GM19240 (cell line): ENCODE measurements around the gene CITED4.
A peak's percentile ranks its signal among the peaks of the same experiment; 100 is the strongest.

Source experiments
- DNase-seq: peaks from one replicate; pipeline ENCODE4 v3.0.0; 2011; ENCODE audit warnings: low spot score; ENCODE audit not compliant: insufficient read length

CITED4 gene

DNA sequence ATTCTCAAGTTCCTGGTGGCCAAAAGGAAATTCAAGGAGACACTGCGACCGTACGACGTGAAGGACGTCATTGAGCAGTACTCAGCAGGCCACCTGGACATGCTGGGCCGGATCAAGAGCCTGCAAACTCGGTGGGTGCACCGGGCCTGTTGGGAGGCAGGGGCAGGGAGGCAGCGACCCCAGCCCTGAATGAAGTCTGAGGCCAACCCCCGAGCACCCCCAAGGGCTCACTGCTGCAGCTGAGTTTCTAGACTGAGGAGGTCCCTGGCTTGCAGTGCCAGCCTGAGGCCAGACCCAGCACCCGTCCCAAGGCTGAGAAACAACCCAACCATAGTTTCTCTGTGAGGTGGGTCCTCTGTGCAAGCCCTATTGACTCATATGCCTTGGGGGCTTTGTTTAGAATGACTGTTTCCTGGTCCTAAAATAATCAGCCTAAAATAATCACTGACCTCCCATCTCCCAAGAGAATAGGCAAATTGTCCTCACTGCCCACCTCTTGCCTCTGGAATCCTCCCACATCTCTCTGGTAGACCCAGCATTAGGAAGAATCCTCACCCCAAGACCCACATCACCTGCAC, 27.1 kb downstream of the CITED4 start:
- DNase-seq: no peak

DNA sequence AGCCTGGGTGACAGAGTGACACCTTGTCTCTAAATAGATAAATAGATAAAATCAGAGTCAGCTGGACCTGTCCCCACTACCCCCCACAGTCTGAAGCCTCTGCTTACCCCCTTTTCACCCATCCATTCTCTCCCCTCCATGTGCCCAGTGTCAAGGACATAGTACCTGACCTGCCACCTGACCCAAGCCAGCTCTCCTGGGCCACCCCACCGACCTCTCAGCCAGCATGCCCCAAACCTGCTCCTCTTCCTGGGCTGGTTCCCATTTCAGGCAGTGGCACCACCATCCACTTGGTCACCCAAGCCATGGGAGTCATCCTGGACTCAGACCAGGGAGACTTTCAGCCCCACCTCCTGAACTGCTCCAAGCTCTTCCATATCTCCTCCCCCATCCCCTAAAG, 28.2 kb downstream of the CITED4 start:
- no peak for DNase-seq

DNA sequence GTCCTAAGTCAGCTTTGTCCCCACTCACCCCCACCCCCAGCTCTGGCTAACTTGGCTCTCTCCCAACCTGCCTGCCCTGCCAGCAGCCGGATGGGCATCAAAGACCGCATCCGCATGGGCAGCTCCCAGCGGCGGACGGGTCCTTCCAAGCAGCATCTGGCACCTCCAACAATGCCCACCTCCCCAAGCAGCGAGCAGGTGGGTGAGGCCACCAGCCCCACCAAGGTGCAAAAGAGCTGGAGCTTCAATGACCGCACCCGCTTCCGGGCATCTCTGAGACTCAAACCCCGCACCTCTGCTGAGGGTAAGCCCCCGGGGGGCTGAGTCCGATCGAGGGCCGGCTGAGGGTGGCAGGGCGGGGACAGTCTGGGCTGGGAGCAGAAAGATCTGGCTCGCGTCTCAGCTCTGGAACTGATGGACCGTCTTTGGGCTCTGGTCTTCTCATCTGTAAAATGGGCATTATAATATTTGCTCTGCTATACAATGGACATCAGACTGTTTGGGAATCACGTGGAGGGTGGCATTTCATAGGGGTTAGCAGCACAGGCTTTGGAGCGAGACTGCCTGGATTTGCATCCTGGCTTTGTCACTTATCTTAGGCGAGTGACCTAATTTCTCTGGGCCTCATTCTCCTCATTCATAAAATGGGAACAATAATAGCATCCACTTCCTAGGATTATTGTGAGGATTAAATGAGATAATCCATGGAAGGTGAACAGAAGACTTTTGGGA, 31.0 kb downstream of the CITED4 start:
- no peak for DNase-seq

DNA sequence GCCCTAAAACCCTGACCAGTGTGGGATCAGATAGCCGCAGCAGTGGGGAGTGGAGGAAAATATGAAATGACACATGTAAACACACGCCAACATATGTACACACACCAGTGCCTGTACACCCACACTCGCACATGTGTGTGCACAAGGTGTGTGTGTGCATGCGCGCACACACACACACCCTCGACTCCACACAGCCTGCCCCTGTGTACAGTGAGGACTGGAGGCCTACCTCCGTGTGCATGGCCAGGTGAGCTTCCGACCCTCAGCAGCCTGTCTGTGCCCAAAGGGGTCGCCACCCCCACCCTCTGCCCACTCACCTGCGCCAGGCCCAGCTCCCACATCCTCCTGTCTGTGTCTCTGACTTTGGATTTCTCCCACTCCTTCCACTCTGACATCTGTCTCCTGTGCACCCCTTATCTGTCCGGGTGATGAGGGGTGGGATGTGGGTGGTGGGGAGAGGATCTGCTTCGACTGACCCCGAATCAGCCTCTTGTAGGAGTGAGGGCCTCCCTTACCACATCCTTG, 31.7 kb downstream of the CITED4 start:
- no peak for DNase-seq

DNA sequence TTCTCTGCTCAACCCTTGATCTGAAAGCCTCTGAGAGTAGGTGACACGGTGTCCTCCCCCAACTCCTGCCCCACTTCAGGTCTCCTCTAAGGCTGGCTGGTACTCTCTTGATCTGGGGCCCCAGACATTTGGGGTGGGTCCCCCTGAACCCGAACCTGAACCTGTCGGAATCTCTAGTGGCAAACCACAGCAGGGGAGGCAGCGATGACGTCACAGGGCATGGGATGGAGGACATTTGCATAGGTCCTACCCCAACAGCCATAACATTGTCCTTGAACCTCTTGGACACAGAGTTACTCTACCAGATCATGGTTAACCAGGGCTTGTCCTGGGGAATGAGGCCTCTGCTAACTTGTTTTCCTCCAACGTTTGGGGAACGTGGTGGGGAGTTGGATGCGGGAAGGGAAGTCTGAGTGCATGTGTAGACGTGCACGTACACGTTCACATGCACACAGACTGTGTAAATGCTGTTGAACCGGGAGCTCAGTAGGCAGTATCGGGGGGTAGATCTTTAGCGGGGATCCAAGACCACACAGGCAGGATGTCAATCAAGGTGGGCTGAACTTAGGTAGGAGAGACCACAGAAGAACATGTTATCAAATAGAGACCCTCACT, 32.4 kb downstream of the CITED4 start:
- DNase-seq: no peak

DNA sequence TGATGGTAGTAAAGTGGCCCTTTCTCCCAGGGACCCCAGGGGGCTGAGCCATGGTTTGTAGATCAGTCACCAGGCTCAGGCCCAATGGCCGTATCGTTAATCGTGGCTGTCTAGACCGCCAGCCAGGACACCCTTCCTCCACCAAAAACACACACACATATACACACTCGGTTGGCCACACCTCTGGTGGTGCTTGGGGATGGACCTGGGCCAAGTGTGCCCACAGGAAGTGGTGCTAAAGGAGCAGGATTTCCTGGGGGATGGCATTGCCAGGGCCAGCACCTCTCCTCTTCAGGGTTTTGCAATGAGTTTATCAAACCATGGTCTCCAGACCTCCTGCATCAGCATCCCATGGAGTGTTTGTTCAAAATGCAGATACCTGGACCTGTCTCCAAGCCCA, 36.2 kb downstream of the CITED4 start:
- DNase-seq: no peak

DNA sequence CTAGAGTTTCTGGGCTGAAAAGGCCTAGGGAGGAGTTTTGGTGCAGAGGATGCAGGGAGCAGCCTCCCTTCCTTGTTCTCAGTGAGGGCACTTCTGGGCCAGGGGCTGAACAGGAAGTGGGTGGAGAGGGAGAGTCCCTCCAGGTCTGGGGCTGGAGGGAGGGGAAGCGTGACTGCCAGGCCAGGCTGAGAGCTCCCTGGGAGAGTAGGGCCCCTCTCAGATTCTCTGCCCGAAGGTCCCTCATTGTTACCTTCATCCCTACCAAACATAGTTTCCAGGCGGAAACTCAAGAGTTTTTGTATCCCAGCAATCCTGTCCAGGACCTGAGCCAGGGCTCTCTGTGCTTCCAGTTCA, 36.8 kb downstream of the CITED4 start:
- DNase-seq: no peak

DNA sequence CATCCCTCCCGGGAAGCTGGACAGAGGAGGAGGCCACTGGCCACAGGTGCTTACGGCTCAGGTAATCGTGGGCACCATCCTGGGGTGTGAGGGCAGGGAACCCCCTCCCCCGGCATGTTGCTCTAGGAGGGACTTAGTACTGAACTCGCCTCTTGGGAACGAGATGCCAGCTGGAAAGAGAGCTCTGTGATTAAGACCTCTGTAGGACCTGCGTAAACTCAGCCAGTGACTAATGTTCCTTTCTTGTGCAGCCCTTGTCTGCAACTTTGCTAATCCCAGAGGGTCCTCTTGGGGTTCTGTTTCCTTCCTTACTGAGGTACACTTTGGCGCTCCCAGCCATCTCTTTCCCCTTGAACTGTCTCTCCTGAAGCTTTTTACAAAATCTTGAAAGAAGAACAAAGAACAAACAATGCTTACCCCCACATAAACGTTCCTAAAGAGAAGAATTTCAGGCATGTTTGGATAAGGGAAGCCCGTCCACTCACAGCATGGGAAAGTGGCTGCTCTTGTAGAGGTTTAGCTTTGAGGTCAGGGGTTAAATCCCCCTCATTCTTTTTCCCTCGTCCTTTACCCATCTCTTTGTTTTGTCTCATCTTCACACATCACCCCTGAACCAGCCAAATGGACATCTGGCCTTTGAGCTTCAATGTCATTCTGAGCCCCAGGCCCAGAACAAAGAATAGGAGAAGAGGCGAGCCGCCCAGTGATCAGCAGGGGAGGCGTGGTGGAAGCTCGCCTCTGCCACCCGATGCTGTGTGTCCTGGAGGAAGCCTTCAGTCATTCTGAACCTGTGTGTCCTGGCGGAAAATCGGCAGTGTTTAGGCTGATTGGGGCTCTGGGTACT, 37.4 kb downstream of the CITED4 start:
- no peak for DNase-seq

DNA sequence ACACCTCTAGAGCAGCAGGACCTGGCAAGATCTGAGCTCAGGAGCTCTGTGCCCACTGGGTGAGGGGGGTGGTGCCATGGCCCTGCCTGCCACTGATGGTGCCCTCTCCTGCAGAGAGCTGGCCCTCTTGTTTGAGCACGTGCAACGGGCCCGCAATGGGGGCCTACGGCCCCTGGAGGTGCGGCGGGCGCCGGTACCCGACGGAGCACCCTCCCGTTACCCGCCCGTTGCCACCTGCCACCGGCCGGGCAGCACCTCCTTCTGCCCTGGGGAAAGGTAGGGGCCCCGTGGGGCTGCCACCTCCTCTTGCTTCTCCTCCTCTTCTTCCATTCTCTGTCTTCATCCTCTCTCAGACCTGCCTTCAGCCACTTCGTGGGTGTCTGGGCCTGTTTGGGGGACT, 38.2 kb downstream of the CITED4 start:
- no peak for DNase-seq

DNA sequence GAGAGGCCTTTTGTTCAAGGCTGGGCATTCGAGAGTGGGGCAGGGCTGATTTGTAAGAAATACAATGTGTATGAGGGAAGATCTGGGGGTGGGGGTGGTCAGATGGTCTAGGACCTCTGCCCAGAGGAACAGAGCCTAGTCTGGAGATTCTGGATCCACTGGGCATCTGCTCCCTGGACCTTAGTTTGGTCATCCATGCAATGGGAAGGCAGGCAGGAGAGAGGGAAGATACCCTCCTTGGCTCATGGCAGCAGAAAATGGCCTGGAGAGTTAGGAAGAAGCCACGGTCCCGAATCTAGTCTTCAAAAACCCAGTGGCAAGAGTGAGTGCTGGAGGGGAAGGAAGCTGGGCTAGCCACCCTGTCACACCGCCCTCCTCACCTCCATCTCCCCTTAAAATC, 38.8 kb downstream of the CITED4 start:
- no peak for DNase-seq

DNA sequence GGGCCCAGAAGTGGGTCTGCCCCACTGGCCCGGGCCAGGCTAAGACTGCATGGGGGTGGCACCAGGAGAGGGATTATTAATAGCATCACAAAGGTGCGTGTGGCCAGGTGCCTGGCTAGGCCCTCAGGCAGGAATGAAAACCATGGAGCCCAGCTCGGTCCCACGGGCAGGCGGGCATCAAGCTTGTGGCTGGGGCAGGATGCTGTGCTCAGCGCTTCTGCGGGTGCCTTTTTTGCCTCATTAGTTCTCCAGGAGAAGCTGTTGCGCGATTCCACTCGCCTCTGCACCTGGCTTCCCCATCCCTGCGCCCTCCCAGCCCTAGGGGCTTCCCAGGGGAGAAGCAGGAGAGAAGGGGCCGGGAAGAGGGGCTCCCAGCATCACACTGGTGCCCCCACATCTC, 39.3 kb downstream of the CITED4 start:
- no peak for DNase-seq

DNA sequence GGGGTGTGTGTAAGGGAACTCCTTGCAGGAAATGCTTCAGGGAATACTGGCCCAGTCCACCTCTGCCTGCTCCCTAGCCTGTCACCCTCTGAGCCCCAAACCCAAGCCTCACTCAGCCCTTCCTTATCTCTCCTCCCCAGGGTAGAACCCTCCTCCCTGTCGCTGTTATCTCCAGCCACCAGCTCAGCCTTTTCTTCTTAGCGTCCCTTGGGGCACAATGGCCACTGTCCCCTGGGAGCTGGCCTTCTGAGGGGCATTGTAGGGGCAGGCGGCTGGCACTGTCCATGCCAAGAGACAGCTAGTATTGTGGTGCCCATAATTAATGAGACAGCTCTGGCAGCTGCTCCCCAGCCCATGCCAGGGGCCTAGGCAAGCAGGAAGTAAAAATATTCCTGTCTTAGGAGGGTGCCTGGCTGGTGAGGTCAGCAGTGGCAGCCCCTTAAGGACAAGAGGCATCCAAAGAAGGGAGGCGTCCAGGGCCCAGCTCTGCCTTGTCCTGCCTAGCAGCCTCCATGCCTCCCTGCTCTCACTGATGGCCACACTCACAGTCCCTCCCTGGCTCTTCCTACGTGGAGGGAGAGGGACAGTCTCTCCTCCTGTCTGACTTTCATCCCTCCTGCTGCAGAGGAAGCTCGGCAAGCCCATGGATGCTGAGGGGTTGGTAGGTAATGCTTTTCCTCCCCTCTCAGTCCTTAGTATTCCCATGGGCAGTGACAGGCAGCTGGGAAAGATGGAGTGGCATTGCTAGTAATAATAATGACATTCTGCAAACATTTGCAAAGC, 41.1 kb downstream of the CITED4 start:
- DNase-seq: no peak

DNA sequence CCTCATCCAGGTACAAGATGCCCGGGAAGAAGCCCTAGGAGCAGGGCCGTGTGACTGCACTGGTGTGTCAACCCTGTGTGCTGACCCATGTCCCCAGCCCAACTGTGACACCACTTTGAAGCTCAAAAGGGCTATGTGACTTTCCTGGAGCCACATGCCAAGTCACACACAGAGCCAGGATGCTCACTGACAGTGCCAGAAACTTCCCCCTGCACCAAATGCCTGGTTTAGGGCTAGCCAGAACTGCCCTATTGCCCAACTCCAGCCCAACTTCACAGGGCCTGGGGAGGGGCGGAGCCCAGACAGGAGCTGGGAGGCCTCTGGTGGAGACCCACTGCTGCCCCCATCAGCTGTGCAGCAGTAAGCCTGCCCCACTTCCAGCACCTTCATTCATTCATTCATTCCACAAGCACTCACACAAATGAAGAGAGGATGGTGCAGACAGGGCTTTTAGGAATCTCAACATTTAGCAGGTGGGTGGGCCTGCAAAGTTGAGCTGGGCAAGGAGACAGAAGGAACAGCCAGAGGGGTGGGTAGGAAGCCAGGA, 41.8 kb downstream of the CITED4 start:
- no peak for DNase-seq

DNA sequence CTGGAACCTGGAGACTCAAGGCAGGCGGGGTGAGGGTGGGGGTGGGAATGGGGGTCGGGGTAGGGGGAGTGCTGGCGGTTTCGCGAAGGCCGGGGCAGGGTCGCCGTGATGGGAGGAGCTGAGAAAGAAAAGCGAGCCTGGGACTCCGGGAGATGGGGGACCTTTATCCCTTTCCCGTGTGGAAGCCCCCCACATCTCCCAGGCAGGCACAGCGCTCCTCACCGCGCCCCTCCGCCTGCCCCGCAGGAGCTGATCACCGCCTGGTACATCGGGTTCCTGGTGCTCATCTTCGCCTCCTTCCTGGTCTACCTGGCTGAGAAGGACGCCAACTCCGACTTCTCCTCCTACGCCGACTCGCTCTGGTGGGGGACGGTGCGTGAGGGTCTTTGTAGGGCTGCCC, 43.1 kb downstream of the CITED4 start:
- DNase-seq: no peak

DNA sequence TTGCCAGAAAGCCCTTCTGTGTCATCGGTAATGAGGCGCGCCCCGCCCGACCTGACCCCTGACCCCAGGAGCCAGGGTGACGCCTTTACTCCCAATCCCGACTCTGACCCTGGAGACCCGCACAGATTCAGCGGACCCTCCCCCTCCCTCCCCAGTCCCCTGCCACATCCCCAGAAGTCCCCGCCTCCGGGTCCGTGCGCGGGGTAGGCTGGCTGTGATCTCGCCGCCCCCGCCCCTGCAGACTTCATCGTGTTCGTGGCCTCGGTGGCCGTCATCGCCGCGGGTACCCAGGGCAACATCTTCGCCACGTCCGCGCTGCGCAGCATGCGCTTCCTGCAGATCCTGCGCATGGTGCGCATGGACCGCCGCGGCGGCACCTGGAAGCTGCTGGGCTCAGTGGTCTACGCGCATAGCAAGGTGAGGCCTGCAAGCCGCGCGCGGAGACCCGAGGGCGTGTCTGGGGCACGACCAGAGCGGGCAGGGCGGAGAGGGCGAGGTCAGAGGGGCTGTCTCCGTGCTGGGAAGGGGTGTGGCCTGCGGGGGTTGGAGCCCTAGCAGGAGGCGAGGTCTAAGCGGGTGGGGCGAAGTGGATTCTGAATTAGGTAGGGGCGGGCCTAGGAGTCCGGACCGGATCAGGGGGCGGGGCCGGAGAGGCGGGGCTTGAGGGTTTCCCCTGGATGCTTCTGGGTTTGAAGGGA, 43.8 kb downstream of the CITED4 start:
- DNase-seq: peak; percentile 72

DNA sequence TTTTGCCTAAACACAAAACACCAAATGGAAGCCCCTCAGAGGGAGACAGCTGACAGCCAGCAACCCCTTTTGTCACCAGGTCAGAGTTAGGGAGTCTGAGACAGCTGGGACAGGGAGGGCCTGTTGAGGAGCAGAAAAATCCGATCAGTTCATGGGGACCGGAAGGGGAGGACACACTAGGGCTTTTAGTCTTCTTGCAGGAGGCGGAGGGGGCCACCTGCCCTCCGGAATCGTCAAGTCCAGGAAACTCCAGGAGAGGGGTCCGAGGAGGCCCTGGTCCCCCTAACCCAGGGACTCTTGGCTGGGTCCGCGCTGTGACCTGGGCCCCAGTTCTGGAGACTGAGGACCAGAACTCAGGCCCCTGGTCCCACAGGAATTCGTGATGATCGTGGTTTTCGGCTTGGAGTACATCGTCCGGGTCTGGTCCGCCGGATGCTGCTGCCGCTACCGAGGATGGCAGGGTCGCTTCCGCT, 44.3 kb downstream of the CITED4 start:
- DNase-seq: no peak

DNA sequence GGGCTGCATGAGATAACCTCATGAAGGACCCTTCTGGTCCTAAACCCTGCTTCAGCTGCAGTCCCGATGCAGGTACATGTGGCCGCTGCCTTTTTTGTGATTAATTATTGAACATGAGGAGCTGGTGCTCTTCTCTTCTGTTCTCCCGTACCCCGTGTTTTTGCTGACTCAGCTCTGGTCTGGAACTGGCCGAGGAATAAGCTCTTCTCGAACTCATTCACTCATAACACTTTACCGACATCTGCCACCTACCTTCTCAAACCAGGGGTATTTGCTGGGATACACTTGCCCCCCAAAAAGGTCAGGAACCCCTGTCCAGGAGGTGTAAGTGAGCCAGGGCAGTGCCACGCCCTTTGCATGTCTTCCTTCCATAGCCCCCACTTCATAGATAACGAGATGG, 46.7 kb downstream of the CITED4 start:
- no peak for DNase-seq
